Spleen (tissue), 13 donors: ENCODE results near the gene LEFTY2. TPM values are rescaled to one million over a fixed set of nuclear protein-coding genes. Genes with fewer than 3 reads are reported as not detected.

Experiments used
- DNase-seq: peaks from one replicate; pipeline ENCODE4 v3.0.0-alpha.2; 2020
- H3K27ac ChIP-seq, 8 donors: fragments of 200-600 bp; sonication (generic) in 7 of 8; 1 replicate in 4 of 8; 2 replicates in 4 of 8; pipeline versions ENCODE4 v1.5.0 to v1.8.0; 2016 to 2021; ENCODE audit warnings: inconsistent platforms in 4 of 8, mild to moderate bottlenecking in 4 of 8, moderate library complexity in 1 of 8
- H3K27me3 ChIP-seq, 7 donors: fragments of 200-600 bp; sonication (generic) in 6 of 7; replicated peaks in 1 of 7; 1 replicate in 4 of 7; 2 replicates in 3 of 7; pipeline versions ENCODE4 v1.5.0 to v1.8.0; 2016 to 2021; ENCODE audit warnings: inconsistent platforms in 3 of 7, mild to moderate bottlenecking in 1 of 7
- H3K36me3 ChIP-seq, 6 donors: fragments of 200-600 bp; sonication (generic) in 5 of 6; 1 replicate in 4 of 6; 2 replicates in 2 of 6; pipeline versions ENCODE4 v1.5.0 to v1.8.0; 2016 to 2021; ENCODE audit warnings: inconsistent platforms in 2 of 6
- H3K4me1 ChIP-seq, 6 donors: fragments of 200-600 bp; sonication (generic) in 5 of 6; 1 replicate in 3 of 6; 2 replicates in 3 of 6; pipeline versions ENCODE4 v1.5.0 to v1.8.0; 2016 to 2021; ENCODE audit warnings: inconsistent platforms in 3 of 6
- H3K4me3 ChIP-seq, 8 donors: fragments of 200-600 bp; sonication (generic) in 7 of 8; 1 replicate in 4 of 8; 2 replicates in 4 of 8; pipeline versions ENCODE4 v1.5.0 to v1.8.0; 2016 to 2021; ENCODE audit warnings: inconsistent platforms in 4 of 8, mild to moderate bottlenecking in 4 of 8, moderate library complexity in 2 of 8
- H3K9me3 ChIP-seq, 8 donors: fragments of 200-600 bp; sonication (generic) in 7 of 8; 1 replicate in 4 of 8; 2 replicates in 4 of 8; pipeline versions ENCODE4 v1.5.0 to v1.8.0; 2016 to 2021; ENCODE audit warnings: inconsistent platforms in 4 of 8
- POLR2A ChIP-seq, 3 donors: fragments of 450-650 bp; IDR thresholded peaks; one replicate each; pipeline ENCODE4 v1.5.1; 2017; ENCODE audit warnings: antibody characterized with exemption in 3 of 3, mild to moderate bottlenecking in 1 of 3
- POLR2AphosphoS5 ChIP-seq, 3 donors: sonication (generic); formaldehyde crosslinking; IDR thresholded peaks; one replicate each; pipeline ENCODE4 v1.5.1; 2017; ENCODE audit warnings: antibody characterized with exemption in 3 of 3
- WGBS, 5 donors: extraction: QIAGEN DNeasy Blood & Tissue Kit in 3 of 5; methylation state at CpG; one replicate each; pipeline versions ENCODE4 v1.1.5 to v1.1.7; 2013 to 2018; 5-methylcytosine and 5-hydroxymethylcytosine counted together
- intact Hi-C: fragments of 100-400 bp; cut with DNase I; formaldehyde crosslinking; loops from one replicate; pipeline ENCODE4 v1.15.0; 2023; ENCODE audit warnings: low total_unique reads
- long read RNA-seq, 2 donors: transcript quantifications; one replicate each; lab custom pipeline, GENCODE V29; 2026
- polyA plus RNA-seq, 3 donors: library from polyadenylated mRNA; stranded (reverse); fragments of 200-250 nt; gene quantifications; one replicate each; pipeline ENCODE4 v1.2.1, GENCODE V29; 2013
- total RNA-seq, 7 donors: library from RNA; depleted of rRNA in 3 of 7; stranded (reverse); fragments of >200 nt in 3 of 7; fragmentation: NEBNext Ultra II Directional in 4 of 7; extraction: Animal tissue kit (Norgen Biotek cat#: 25700) in 4 of 7; gene quantifications; one replicate each; pipeline versions ENCODE4 v1.1.0 to v1.2.1, GENCODE V29; 2016 to 2021
- TF ChIP-seq, protein P1 (sequence below), 11 experiments: fragments of 200-600 bp in 7 of 11; fragments of 450-650 bp in 4 of 11; sonication (generic) in 4 of 11; IDR thresholded peaks in 8 of 11; conservative IDR thresholded peaks in 3 of 11; 1 replicate in 7 of 11; 2 replicates in 4 of 11; pipeline versions ENCODE4 v1.4.0 to v1.8.0; 2016 to 2021; ENCODE audit warnings: antibody characterized with exemption in 11 of 11, inconsistent platforms in 4 of 11, mild to moderate bottlenecking in 1 of 11
- donor health status: healthy with polysubstance abuse.
- donor health status: DM: no; HTN: no; CAD: no; lungs with moderate emphysema.
- donor health status: DM: no; HTN: no; CAD: no.
- donor health status: Bipolar disorder and iron deficiency.
- donor health status: healthy.
- donor health status: DM: no; HTN: no; CAD: no.
- donor health status: DM: yes; HTN: yes; CAD: no.

Gene LEFTY2
- total RNA-seq (under 1 TPM in 3 of 7 donors, not detected in 4; 0.34 to 0.54 (median 0.37) TPM), polyA plus RNA-seq (under 1 TPM; 0.06 to 0.65 (median 0.11) TPM)
- long read RNA-seq, donor 1, partial matches to known transcripts, result 0 of 2 reads
- long read RNA-seq, donor 1, other reads (novel, unspliced or antisense), result 0 of 2 reads
- long read RNA-seq, donor 2, result 0 reads

- H3K36me3 ChIP-seq, result no peaks in the 10 kb centered on the region
- no peaks in the 10 kb centered on the region for H3K9me3 ChIP-seq
- intact Hi-C loops, result no loop called here
- H3K4me1 ChIP-seq, result peaks cover 5 to 33% (median 21%) of the 10 kb centered on the region in 6 donors
- peak within 1 kb of the TSS in 3 of 8 donors; percentile 3 to 46 (median 15) for H3K27ac ChIP-seq
- 70 to 80% (median 73%) methylated on average over 6 of the region's 6 CpGs for WGBS, 5 donors
- peak; percentile 66 for DNase-seq
- peaks cover 0 to 13% (median 0%) of the 10 kb centered on the region in 7 donors for H3K27me3 ChIP-seq
- no peak within 1 kb of the TSS for H3K4me3 ChIP-seq
- TF ChIP-seq POLR2A (IDR thresholded peaks at IDR 0.05) (no peak), POLR2AphosphoS5 (IDR thresholded peaks at IDR 0.05) (no peak)
- TF ChIP-seq, protein P1, sequence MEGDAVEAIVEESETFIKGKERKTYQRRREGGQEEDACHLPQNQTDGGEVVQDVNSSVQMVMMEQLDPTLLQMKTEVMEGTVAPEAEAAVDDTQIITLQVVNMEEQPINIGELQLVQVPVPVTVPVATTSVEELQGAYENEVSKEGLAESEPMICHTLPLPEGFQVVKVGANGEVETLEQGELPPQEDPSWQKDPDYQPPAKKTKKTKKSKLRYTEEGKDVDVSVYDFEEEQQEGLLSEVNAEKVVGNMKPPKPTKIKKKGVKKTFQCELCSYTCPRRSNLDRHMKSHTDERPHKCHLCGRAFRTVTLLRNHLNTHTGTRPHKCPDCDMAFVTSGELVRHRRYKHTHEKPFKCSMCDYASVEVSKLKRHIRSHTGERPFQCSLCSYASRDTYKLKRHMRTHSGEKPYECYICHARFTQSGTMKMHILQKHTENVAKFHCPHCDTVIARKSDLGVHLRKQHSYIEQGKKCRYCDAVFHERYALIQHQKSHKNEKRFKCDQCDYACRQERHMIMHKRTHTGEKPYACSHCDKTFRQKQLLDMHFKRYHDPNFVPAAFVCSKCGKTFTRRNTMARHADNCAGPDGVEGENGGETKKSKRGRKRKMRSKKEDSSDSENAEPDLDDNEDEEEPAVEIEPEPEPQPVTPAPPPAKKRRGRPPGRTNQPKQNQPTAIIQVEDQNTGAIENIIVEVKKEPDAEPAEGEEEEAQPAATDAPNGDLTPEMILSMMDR (IDR thresholded peaks at IDR 0.05 in 8 of 11, conservative IDR thresholded peaks at IDR 0.05 in 3 of 11), result no peak
Observed at GRCh38 chr1:225941187-225941941, at the start of gene LEFTY2. Gene LEFTY2 (minus strand): TSS chr1:225941220. CDS start chr1:225941140, 80 bp downstream.

DNA sequence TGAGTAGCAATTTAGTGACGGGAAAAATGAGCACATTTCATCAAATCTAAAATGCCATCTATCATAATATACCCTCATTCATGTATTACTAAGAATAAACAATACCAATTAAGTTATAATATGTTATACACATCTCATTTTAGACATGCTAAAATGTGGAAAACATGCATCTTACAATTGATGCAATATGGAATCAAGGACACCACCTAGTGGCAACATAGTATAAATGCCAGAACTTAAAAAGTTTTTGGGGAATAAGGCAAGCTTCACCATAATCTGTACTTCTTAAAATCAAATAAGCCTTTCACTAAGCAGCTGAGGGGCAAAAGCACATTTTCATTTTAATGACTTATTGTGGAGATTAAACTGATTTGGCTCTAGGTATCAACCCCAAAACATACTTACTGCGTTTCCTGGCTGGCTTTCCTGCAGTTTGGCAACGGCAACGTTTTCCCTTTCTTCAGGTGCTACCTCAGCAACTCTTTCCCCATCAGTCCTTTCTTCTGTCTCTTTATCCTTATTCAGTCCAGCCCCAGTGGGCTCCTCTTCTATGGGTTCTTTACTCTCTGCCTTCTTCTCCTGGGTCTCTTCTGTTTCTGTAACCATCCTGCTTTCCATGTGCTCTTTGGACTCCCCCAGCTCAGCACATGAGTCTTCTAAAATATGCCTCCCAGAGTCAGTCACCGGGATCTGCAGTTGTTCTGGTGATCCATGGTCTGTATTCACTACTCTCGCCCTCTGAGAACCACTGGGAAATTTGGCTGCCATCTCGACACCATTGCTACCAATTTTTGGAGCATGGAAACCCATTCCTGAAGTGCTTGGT, 46.7 kb upstream of the LEFTY2 start:
- Histone ChIP-seq H3K9me3 (no peaks in the 10 kb centered on the region), H3K36me3 (peaks cover 2 to 100% (median 87%) of the 10 kb centered on the region in 6 donors), H3K4me3 (no peak overlapping the region), H3K27me3 (no peaks in the 10 kb centered on the region), H3K27ac (no peak overlapping the region), H3K4me1 (peaks cover 0 to 55% (median 18%) of the 10 kb centered on the region in 6 donors)
- TF ChIP-seq POLR2A (IDR thresholded peaks at IDR 0.05) (no peak), POLR2AphosphoS5 (IDR thresholded peaks at IDR 0.05) (no peak)
- TF ChIP-seq, protein P1 (IDR thresholded peaks at IDR 0.05 in 8 of 11, conservative IDR thresholded peaks at IDR 0.05 in 3 of 11), result peak; percentile 37 to 79 (median 68)
- intact Hi-C loops, result no loop called here
- no peak for DNase-seq
- WGBS, 5 donors, result 81 to 92% (median 87%) methylated on average over 7 of the region's 7 CpGs

GRCh38 chr1:225981714-225982113, 40.7 kb upstream of the LEFTY2 start:
- intact Hi-C loops, result no loop called here
- TF ChIP-seq, protein P1 (IDR thresholded peaks at IDR 0.05 in 8 of 11, conservative IDR thresholded peaks at IDR 0.05 in 3 of 11), result no peak
- TF ChIP-seq POLR2A (IDR thresholded peaks at IDR 0.05), result no peak
- no peak for TF ChIP-seq POLR2AphosphoS5 (IDR thresholded peaks at IDR 0.05)
- H3K4me3 ChIP-seq, result no peak overlapping the region
- WGBS, 5 donors, result 91 to 100% (median 97%) methylated on average over 3 of the region's 3 CpGs
- H3K4me1 ChIP-seq, result peaks cover 0 to 40% (median 7%) of the 10 kb centered on the region in 6 donors
- peaks cover 0 to 7% (median 2%) of the 10 kb centered on the region in 8 donors for H3K9me3 ChIP-seq
- no peaks in the 10 kb centered on the region for H3K27me3 ChIP-seq
- H3K27ac ChIP-seq, result no peak overlapping the region
- DNase-seq, result no peak
- H3K36me3 ChIP-seq, result peaks cover 2 to 98% (median 62%) of the 10 kb centered on the region in 6 donors
